Measurements from ENCODE around the gene ZNF438. TPM values are rescaled to one million over a fixed set of nuclear protein-coding genes. Genes with fewer than 3 reads are reported as not detected.

Gene ZNF438
- total and polyA plus RNA-seq, 11 donors = 9.0 to 14.7 (median 13.2) TPM

GRCh38 chr10:30825022-30825421, 206.6 kb downstream of the ZNF438 start:
- intact Hi-C loops (cut with DNase I) = no loop called here
- Histone ChIP-seq H3K4me1 (peaks cover 0 to 36% (median 19%) of the 10 kb centered on the region in 12 donors), H3K27ac (no peak overlapping the region), H3K36me3 (no peaks in the 10 kb centered on the region), H3K9me3 (no peaks in the 10 kb centered on the region), H3K4me3 (no peak overlapping the region), H3K27me3 (no peaks in the 10 kb centered on the region)
- 83 to 98% (median 97%) methylated on average over 3 of the region's 3 CpGs for WGBS, 4 donors
- ATAC-seq (no peak), DNase-seq (no peak)
- TF ChIP-seq, protein P1, sequence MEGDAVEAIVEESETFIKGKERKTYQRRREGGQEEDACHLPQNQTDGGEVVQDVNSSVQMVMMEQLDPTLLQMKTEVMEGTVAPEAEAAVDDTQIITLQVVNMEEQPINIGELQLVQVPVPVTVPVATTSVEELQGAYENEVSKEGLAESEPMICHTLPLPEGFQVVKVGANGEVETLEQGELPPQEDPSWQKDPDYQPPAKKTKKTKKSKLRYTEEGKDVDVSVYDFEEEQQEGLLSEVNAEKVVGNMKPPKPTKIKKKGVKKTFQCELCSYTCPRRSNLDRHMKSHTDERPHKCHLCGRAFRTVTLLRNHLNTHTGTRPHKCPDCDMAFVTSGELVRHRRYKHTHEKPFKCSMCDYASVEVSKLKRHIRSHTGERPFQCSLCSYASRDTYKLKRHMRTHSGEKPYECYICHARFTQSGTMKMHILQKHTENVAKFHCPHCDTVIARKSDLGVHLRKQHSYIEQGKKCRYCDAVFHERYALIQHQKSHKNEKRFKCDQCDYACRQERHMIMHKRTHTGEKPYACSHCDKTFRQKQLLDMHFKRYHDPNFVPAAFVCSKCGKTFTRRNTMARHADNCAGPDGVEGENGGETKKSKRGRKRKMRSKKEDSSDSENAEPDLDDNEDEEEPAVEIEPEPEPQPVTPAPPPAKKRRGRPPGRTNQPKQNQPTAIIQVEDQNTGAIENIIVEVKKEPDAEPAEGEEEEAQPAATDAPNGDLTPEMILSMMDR (IDR thresholded peaks at IDR 0.05) = no peak

DNA sequence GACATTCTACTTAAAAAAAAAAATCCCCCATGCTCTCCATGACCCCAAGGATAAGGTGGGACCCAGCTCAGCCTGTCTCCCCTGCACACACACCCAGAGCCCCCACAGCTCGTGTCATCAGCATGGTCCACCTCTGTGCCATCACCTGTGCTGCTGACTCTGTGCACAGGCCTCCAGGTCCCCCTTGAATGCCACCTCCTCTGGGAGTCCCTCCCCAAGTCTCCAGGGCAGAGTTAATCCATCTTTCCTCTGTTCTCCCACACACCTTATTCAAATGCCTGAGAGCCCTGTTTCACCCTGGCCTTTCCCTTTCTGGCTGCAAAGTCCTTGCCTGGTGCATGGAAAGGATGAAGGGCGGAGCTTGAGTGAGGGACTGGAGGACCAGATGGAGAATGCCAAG, 208.0 kb downstream of the ZNF438 start:
- no peak overlapping the region for H3K27ac ChIP-seq
- H3K4me1 ChIP-seq = peaks cover 0 to 44% (median 19%) of the 10 kb centered on the region in 12 donors
- H3K36me3 ChIP-seq = no peaks in the 10 kb centered on the region
- 89 to 92% (median 90%) methylated on average over 2 of the region's 2 CpGs for WGBS, 4 donors
- no peak overlapping the region for H3K4me3 ChIP-seq
- no peak for DNase-seq
- TF ChIP-seq, protein P1 (IDR thresholded peaks at IDR 0.05) = no peak
- TF ChIP-seq POLR2A (IDR thresholded peaks at IDR 0.05) = no peak
- intact Hi-C loops (cut with DNase I) = loop anchor here in 1 of 10 donors (5.0 kb wide), 1 partner anchor 69 kb away; no protein-coding TSS in a partner anchor
- no peaks in the 10 kb centered on the region for H3K27me3 ChIP-seq
- H3K9me3 ChIP-seq = no peaks in the 10 kb centered on the region
- no peak for ATAC-seq

GRCh38 chr10:30822693-30823465, 208.8 kb downstream of the ZNF438 start:
- H3K27ac ChIP-seq = peak overlapping the region in 1 of 12 donors; percentile 75
- 77 to 92% (median 84%) methylated on average over 10 of the region's 10 CpGs for WGBS, 4 donors
- DNase-seq = no peak
- no peaks in the 10 kb centered on the region for H3K9me3 ChIP-seq
- H3K27me3 ChIP-seq = no peaks in the 10 kb centered on the region
- peaks cover 0 to 44% (median 22%) of the 10 kb centered on the region in 12 donors for H3K4me1 ChIP-seq
- intact Hi-C loops (cut with DNase I) = loop anchor here in 1 of 10 donors (5.0 kb wide), 1 partner anchor 69 kb away; no protein-coding TSS in a partner anchor
- H3K4me3 ChIP-seq = no peak overlapping the region
- no peak for ATAC-seq
- TF ChIP-seq POLR2A (IDR thresholded peaks at IDR 0.05) = no peak
- TF ChIP-seq, protein P1 (IDR thresholded peaks at IDR 0.05) = no peak
- no peaks in the 10 kb centered on the region for H3K36me3 ChIP-seq

DNA sequence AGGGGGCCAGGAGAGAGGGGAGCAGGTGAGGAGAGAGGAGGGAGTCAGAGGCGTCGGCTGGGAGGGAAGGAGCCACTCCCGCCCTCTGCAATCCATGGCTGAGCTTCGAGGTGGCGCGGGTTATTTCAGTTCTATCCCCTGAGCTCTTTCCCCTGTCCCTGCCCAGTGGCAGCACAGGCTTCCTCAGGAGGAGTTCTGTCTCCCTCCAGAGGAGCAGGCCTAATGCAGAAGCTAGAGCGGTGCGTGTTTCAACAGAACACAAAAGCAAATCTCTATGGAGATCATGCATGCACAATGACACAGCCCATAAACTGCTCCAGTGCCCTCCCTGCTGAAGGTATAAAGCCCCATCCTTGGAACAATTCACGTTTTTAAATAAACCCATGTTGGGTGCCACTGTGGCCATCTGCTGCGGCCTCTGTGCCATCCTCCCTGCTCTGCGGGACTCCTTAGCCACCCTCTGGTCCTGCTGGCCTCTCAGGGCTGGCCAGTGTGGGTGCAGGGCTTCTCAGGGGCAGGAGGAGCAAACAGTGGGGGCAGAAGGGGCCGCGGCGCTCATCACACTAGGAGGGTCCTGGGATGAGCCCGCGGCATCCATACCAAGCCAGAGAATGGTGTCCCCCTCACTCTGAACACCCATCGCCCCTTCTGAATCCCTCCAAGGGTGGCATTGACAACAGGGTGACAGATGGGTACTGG, 209.5 kb downstream of the ZNF438 start:
- no peak for ATAC-seq
- intact Hi-C loops (cut with DNase I) = loop anchor here in 1 of 10 donors (5.0 kb wide), 1 partner anchor 70 kb away; no protein-coding TSS in a partner anchor
- no peaks in the 10 kb centered on the region for H3K36me3 ChIP-seq
- TF ChIP-seq, protein P1 (IDR thresholded peaks at IDR 0.05) = no peak
- TF ChIP-seq POLR2A (IDR thresholded peaks at IDR 0.05) = no peak
- no peak overlapping the region for H3K4me3 ChIP-seq
- no peaks in the 10 kb centered on the region for H3K27me3 ChIP-seq
- peaks cover 0 to 42% (median 18%) of the 10 kb centered on the region in 12 donors for H3K4me1 ChIP-seq
- H3K9me3 ChIP-seq = no peaks in the 10 kb centered on the region
- WGBS, 4 donors = 85 to 93% (median 87%) methylated on average over 17 of the region's 17 CpGs
- no peak for DNase-seq
- H3K27ac ChIP-seq = peak overlapping the region in 7 of 12 donors; percentile 24 to 92 (median 83)
